ENCODE measurements around the gene ROBO2. TPM values are rescaled to one million over a fixed set of nuclear protein-coding genes. Genes with fewer than 3 reads are reported as not detected.
"Not testable (repeated sequence)": the region's sequence is repeated elsewhere in the genome, so short reads cannot be mapped to it uniquely, and the experiment has no call there.

ROBO2 gene
- total RNA-seq, 2 donors from 2014 or later, result 0.74 to 0.88 TPM

- DNase-seq, result no peak
- Histone ChIP-seq H3K9ac (ENCODE audit: low read depth in 2 of 2, low read length in 2 of 2) (no peak overlapping the region), H3K9me3 (no peaks in the 10 kb centered on the region), H3K4me3 (no peak overlapping the region), H3K27ac (no peak overlapping the region), H3K4me1 (no peaks in the 10 kb centered on the region), H3K36me3 (no peaks in the 10 kb centered on the region), H3K27me3 (no peaks in the 10 kb centered on the region)
- intact Hi-C loops (cut with DNase I), result no loop called here
- TF ChIP-seq CTCF (IDR thresholded peaks at IDR 0.05), result no peak
These were observed 352.3 kb downstream of the ROBO2 start for GRCh38 chr3:77392181-77392580.

GRCh38 chr3:77394046-77394445 is 354.1 kb downstream of the ROBO2 start:
- no peak overlapping the region for H3K4me3 ChIP-seq
- H3K4me1 ChIP-seq, result no peaks in the 10 kb centered on the region
- TF ChIP-seq CTCF (IDR thresholded peaks at IDR 0.05), result no peak
- no peak overlapping the region for H3K9ac ChIP-seq (ENCODE audit: low read depth in 2 of 2, low read length in 2 of 2)
- DNase-seq, result no peak
- H3K27me3 ChIP-seq, result no peaks in the 10 kb centered on the region
- H3K9me3 ChIP-seq, result no peaks in the 10 kb centered on the region
- H3K27ac ChIP-seq, result no peak overlapping the region
- no peaks in the 10 kb centered on the region for H3K36me3 ChIP-seq
- intact Hi-C loops (cut with DNase I), result no loop called here

- intact Hi-C loops (cut with DNase I), result no loop called here
- H3K4me1 ChIP-seq, result no peaks in the 10 kb centered on the region
- no peak for TF ChIP-seq CTCF (IDR thresholded peaks at IDR 0.05)
- H3K9ac ChIP-seq (ENCODE audit: low read depth in 2 of 2, low read length in 2 of 2), result no peak overlapping the region
- no peak overlapping the region for H3K27ac ChIP-seq
- DNase-seq, result no peak
- no peaks in the 10 kb centered on the region for H3K27me3 ChIP-seq
- H3K36me3 ChIP-seq, result no peaks in the 10 kb centered on the region
- H3K4me3 ChIP-seq, result no peak overlapping the region
- no peaks in the 10 kb centered on the region for H3K9me3 ChIP-seq
These were observed 365.0 kb downstream of the ROBO2 start for GRCh38 chr3:77404871-77405270.

- intact Hi-C loops (cut with DNase I), result no loop called here
- H3K27me3 ChIP-seq, result no peaks in the 10 kb centered on the region
- TF ChIP-seq CTCF (IDR thresholded peaks at IDR 0.05), result no peak
These were observed 367.5 kb downstream of the ROBO2 start for GRCh38 chr3:77407441-77407840.

GRCh38 chr3:77410334-77410733 is 370.4 kb downstream of the ROBO2 start:
- intact Hi-C loops (cut with DNase I); H3K27me3 ChIP-seq; H3K4me3 ChIP-seq; H3K9me3 ChIP-seq; H3K36me3 ChIP-seq; H3K9ac ChIP-seq (ENCODE audit: low read depth in 2 of 2, low read length in 2 of 2); DNase-seq; H3K4me1 ChIP-seq; H3K27ac ChIP-seq: not testable (repeated sequence)

More at GRCh38 chr3:77407441-77407840, 367.5 kb downstream of the ROBO2 start:
- no peaks in the 10 kb centered on the region for H3K4me1 ChIP-seq
- H3K36me3 ChIP-seq, result no peaks in the 10 kb centered on the region
- no peak overlapping the region for H3K4me3 ChIP-seq
- no peak overlapping the region for H3K9ac ChIP-seq (ENCODE audit: low read depth in 2 of 2, low read length in 2 of 2)
- DNase-seq, result no peak
- H3K27ac ChIP-seq, result no peak overlapping the region
- H3K9me3 ChIP-seq, result no peaks in the 10 kb centered on the region

GRCh38 chr3:77411334-77411733 is 371.4 kb downstream of the ROBO2 start:
- intact Hi-C loops (cut with DNase I), result no loop called here
- H3K9me3 ChIP-seq, result no peaks in the 10 kb centered on the region
- H3K4me3 ChIP-seq, result no peak overlapping the region
- no peak for DNase-seq
- no peaks in the 10 kb centered on the region for H3K27me3 ChIP-seq
- H3K4me1 ChIP-seq, result no peaks in the 10 kb centered on the region
- H3K36me3 ChIP-seq, result no peaks in the 10 kb centered on the region
- no peak overlapping the region for H3K27ac ChIP-seq
- no peak overlapping the region for H3K9ac ChIP-seq (ENCODE audit: low read depth in 2 of 2, low read length in 2 of 2)
- TF ChIP-seq CTCF (IDR thresholded peaks at IDR 0.05), result no peak
